Psoas muscle (tissue), 8 donors: ENCODE data around the gene TEAD1. TPM values are rescaled to one million over a fixed set of nuclear protein-coding genes. Genes with fewer than 3 reads are reported as not detected.
A peak's percentile ranks its signal among the peaks of the same experiment; 100 is the strongest.

Experiments used
- ATAC-seq, 4 donors: fragments of 200-7000 bp; cut with Tn5 transposase; one replicate each; pipeline ENCODE4 v1.9.1; 2020; ENCODE audit warnings: moderate library complexity in 3 of 4, mild to moderate bottlenecking in 2 of 4
- DNase-seq, 2 donors: peaks; one replicate each; pipeline ENCODE4 v3.0.0-alpha.2; 2020
- H3K27ac ChIP-seq: fragments of 200-600 bp; one replicate; pipeline ENCODE4 v1.8.0; 2022
- H3K27me3 ChIP-seq, 3 donors: fragments of 200-600 bp in 1 of 3; one replicate each; pipeline versions ENCODE4 v1.6.1 to v1.8.0; 2013 to 2022; ENCODE audit warnings: low read length in 2 of 3, mild to moderate bottlenecking in 2 of 3, moderate library complexity in 1 of 3; ENCODE audit not compliant: insufficient read depth in 3 of 3
- H3K36me3 ChIP-seq, 2 donors: fragments of 200-600 bp in 1 of 2; one replicate each; pipeline versions ENCODE4 v1.6.1 to v1.8.0; 2013 to 2022; ENCODE audit warnings: low read depth in 1 of 2, mild to moderate bottlenecking in 1 of 2, moderate library complexity in 1 of 2; ENCODE audit not compliant: insufficient read depth in 1 of 2
- H3K4me1 ChIP-seq: fragments of 200-600 bp; one replicate; pipeline ENCODE4 v1.8.0; 2022
- H3K4me3 ChIP-seq: fragments of 200-600 bp; one replicate; pipeline ENCODE4 v1.8.0; 2022; ENCODE audit warnings: mild to moderate bottlenecking
- H3K9me3 ChIP-seq: fragments of 200-600 bp; one replicate; pipeline ENCODE4 v1.8.0; 2022
- WGBS, 3 donors: extraction: QIAGEN DNeasy Blood & Tissue Kit; methylation state at CpG; one replicate each; pipeline versions ENCODE4 v1.1.6 to v1.1.7; 2013; 5-methylcytosine and 5-hydroxymethylcytosine counted together
- intact Hi-C, 2 donors: fragments of 100-400 bp; cut with DNase I; formaldehyde crosslinking; loops; one replicate each; pipeline versions ENCODE4 v1.11.0 to v1.14.2; 2022
- polyA plus RNA-seq, 3 donors: library from polyadenylated mRNA; stranded (reverse); fragments of 200-250 nt; gene quantifications; one replicate each; pipeline ENCODE4 v1.2.3, GENCODE V29; 2013
- total RNA-seq, 4 donors: library from RNA; stranded (reverse); fragmentation: NEBNext Ultra II Directional in 2 of 4; extraction: Animal tissue kit (Norgen Biotek cat#: 25700) in 2 of 4; gene quantifications; one replicate each; pipeline versions ENCODE4 v1.2.1 to v1.2.4, GENCODE V29; 2021 to 2023
- TF ChIP-seq, protein P1 (sequence below): fragments of 200-600 bp; IDR thresholded peaks from one replicate; pipeline ENCODE4 v1.8.0; 2022; ENCODE audit warnings: antibody characterized with exemption
- donor health status: healthy with polysubstance abuse.
- donor health status: DM: no; HTN: no; CAD: no; lungs with moderate emphysema.
- donor health status: Bipolar disorder and iron deficiency.
- donor health status: healthy.
- donor health status: DM: yes; HTN: yes; CAD: no.
- donor health status: DM: no; HTN: no; CAD: no.
- donor health status: DM: no; HTN: no; CAD: no.
- donor health status: DM: yes; HTN: yes; CAD: no.

Gene TEAD1
- total and polyA plus RNA-seq, 7 donors = 11.3 to 178 (median 112) TPM

- peak overlapping the region; percentile 83 for H3K27ac ChIP-seq
- no peaks in the 10 kb centered on the region for H3K27me3 ChIP-seq
- ATAC-seq (peak; percentile 75 to 92 (median 88)), DNase-seq (peak in 1 of 2 donors; percentile 61)
- intact Hi-C loops = loop anchor here in 1 of 2 donors (5.0 kb wide), 2 partner anchors 77 to 92 kb away; no protein-coding TSS in a partner anchor
- peaks cover 91% of the 10 kb centered on the region for H3K4me1 ChIP-seq
- WGBS, 3 donors = 51 to 67% (median 60%) methylated on average over 7 of the region's 7 CpGs
- peaks cover 0 to 26% of the 10 kb centered on the region in 2 donors for H3K36me3 ChIP-seq
- TF ChIP-seq, protein P1, sequence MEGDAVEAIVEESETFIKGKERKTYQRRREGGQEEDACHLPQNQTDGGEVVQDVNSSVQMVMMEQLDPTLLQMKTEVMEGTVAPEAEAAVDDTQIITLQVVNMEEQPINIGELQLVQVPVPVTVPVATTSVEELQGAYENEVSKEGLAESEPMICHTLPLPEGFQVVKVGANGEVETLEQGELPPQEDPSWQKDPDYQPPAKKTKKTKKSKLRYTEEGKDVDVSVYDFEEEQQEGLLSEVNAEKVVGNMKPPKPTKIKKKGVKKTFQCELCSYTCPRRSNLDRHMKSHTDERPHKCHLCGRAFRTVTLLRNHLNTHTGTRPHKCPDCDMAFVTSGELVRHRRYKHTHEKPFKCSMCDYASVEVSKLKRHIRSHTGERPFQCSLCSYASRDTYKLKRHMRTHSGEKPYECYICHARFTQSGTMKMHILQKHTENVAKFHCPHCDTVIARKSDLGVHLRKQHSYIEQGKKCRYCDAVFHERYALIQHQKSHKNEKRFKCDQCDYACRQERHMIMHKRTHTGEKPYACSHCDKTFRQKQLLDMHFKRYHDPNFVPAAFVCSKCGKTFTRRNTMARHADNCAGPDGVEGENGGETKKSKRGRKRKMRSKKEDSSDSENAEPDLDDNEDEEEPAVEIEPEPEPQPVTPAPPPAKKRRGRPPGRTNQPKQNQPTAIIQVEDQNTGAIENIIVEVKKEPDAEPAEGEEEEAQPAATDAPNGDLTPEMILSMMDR = no peak
- no peaks in the 10 kb centered on the region for H3K9me3 ChIP-seq
- H3K4me3 ChIP-seq = no peak overlapping the region
Observed at GRCh38 chr11:12768726-12769673, 94.8 kb downstream of the TEAD1 start.

GRCh38 chr11:12769834-12770345 is 95.7 kb downstream of the TEAD1 start:
- no peak for DNase-seq
- ATAC-seq = no peak

GRCh38 chr11:12770435-12770834 is 96.2 kb downstream of the TEAD1 start:
- peaks cover 0 to 11% of the 10 kb centered on the region in 2 donors for H3K36me3 ChIP-seq
- TF ChIP-seq, protein P1 = no peak
- no peaks in the 10 kb centered on the region for H3K9me3 ChIP-seq
- WGBS, 3 donors = 93 to 100% (median 99%) methylated on average over 1 of the region's 1 CpG
- peak overlapping the region; percentile 83 for H3K27ac ChIP-seq
- H3K27me3 ChIP-seq = no peaks in the 10 kb centered on the region
- ATAC-seq = no peak
- H3K4me1 ChIP-seq = peaks cover 77% of the 10 kb centered on the region
- intact Hi-C loops = no loop called here
- DNase-seq = no peak
- no peak overlapping the region for H3K4me3 ChIP-seq

More at GRCh38 chr11:12769834-12770345, 95.7 kb downstream of the TEAD1 start:
- Histone ChIP-seq H3K4me1 (peaks cover 82% of the 10 kb centered on the region), H3K36me3 (peaks cover 0 to 17% of the 10 kb centered on the region in 2 donors), H3K27ac (peak overlapping the region; percentile 83), H3K27me3 (no peaks in the 10 kb centered on the region), H3K9me3 (no peaks in the 10 kb centered on the region), H3K4me3 (no peak overlapping the region)
- TF ChIP-seq, protein P1 = no peak
- 40 to 53% (median 44%) methylated on average over 3 of the region's 3 CpGs for WGBS, 3 donors
- intact Hi-C loops = loop anchor here in 1 of 2 donors (5.0 kb wide), 2 partner anchors 78 to 93 kb away; no protein-coding TSS in a partner anchor

DNA sequence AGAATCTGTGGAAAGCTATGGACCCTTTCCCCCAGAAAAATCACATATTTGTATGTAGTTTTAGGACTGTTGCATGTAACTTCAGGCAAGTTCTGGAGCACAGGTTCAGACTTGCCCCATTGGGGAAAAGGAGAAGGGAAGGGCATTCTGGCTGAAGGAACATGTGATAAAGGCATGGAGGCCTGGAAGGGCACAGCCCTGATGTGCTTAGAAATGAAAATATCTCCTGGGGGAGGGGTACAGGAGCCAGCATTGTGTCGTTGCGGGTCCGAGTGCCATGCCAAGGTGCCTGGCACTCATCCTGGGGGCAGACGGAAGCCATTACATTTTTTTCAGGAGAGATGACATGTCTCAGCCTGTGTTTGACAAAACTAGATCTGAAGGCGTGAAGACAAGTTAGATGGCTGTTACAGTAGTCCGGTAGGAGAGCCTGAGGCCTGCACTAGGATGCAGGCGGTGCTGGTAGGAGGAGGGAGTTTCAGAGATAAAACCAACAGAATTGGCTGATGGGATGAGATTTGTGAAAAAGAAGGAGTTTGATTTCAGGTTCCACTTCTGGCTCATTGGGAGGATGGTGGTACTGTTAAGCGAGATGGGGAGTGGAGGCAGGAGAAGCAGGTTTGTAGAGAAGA is 96.9 kb downstream of the TEAD1 start:
- no peak for DNase-seq
- TF ChIP-seq, protein P1 = no peak
- 61 to 71% (median 65%) methylated on average over 8 of the region's 8 CpGs for WGBS, 3 donors
- no peaks in the 10 kb centered on the region for H3K9me3 ChIP-seq
- intact Hi-C loops = no loop called here
- no peak overlapping the region for H3K4me3 ChIP-seq
- H3K4me1 ChIP-seq = peaks cover 76% of the 10 kb centered on the region
- H3K27ac ChIP-seq = peak overlapping the region; percentile 83
- no peak for ATAC-seq
- peaks cover 0 to 5% of the 10 kb centered on the region in 2 donors for H3K36me3 ChIP-seq
- H3K27me3 ChIP-seq = no peaks in the 10 kb centered on the region
